Neural cell (in vitro differentiated cells): ENCODE data around the gene RABEPK. TPM values are rescaled to one million over a fixed set of nuclear protein-coding genes. Genes with fewer than 3 reads are reported as not detected.

Experiments
- H2AFZ ChIP-seq: fragments of 200-600, 300-800 bp; sonication (generic), shearing (Covaris generic); 2 replicates; pipeline ENCODE4 v1.6.0; 2014; ENCODE audit warnings: low read depth, mild to moderate bottlenecking, antibody characterized with exemption, low read length, moderate library complexity
- H3F3A ChIP-seq: fragments of 200-600 bp; shearing (Covaris generic); 2 replicates; pipeline ENCODE4 v1.6.1; 2016; ENCODE audit warnings: mild to moderate bottlenecking, moderate library complexity, mixed read lengths, antibody characterized with exemption, low read length; ENCODE audit not compliant: insufficient read depth, poor library complexity, severe bottlenecking
- H3K27ac ChIP-seq: fragments of 200-600, 300-800 bp; sonication (generic), shearing (Covaris generic); 2 replicates; pipeline ENCODE4 v1.5.1; 2014; ENCODE audit warnings: mild to moderate bottlenecking, low read length, moderate library complexity
- H3K27me3 ChIP-seq: fragments of 300-800, 200-600 bp; sonication (generic), shearing (Covaris generic); 2 replicates; pipeline ENCODE4 v1.6.0; 2014; ENCODE audit warnings: mild to moderate bottlenecking, low read depth, low read length, moderate library complexity; ENCODE audit not compliant: insufficient read depth
- H3K36me3 ChIP-seq: fragments of 300-800, 200-600 bp; sonication (generic), shearing (Covaris generic); 2 replicates; pipeline ENCODE4 v1.5.1; 2014; ENCODE audit warnings: mild to moderate bottlenecking, antibody characterized with exemption, low read length, moderate library complexity; ENCODE audit not compliant: insufficient read depth
- H3K4me2 ChIP-seq: fragments of 300-800, 200-600 bp; sonication (generic), shearing (Covaris generic); 2 replicates; pipeline ENCODE4 v1.6.0; 2014; ENCODE audit warnings: mild to moderate bottlenecking, low read length
- H3K4me3 ChIP-seq: fragments of 300-800, 200-600 bp; sonication (generic), shearing (Covaris generic); 2 replicates; pipeline ENCODE4 v1.5.1; 2014; ENCODE audit warnings: mild to moderate bottlenecking, low read length, moderate library complexity
- H3K79me2 ChIP-seq: fragments of 200-600 bp; shearing (Covaris generic); replicated peaks from 2 replicates; pipeline ENCODE4 v1.6.0; 2014; ENCODE audit warnings: mild to moderate bottlenecking, low read length, moderate library complexity; ENCODE audit not compliant: insufficient read depth
- H3K9ac ChIP-seq: fragments of 300-800, 200-600 bp; sonication (generic), shearing (Covaris generic); 2 replicates; pipeline ENCODE4 v1.6.1; 2016; ENCODE audit warnings: mild to moderate bottlenecking, low read length, mixed read lengths
- H3K9me2 ChIP-seq: fragments of 200-600 bp; shearing (Covaris generic); 2 replicates; pipeline ENCODE4 v1.6.1; 2016; ENCODE audit warnings: mild to moderate bottlenecking, low read length, mixed read lengths; ENCODE audit not compliant: insufficient read depth
- H3K9me3 ChIP-seq: fragments of 200-600, 300-800 bp; sonication (generic), shearing (Covaris generic); 2 replicates; pipeline ENCODE4 v1.6.1; 2016; ENCODE audit warnings: mild to moderate bottlenecking, mixed run types, low read length, moderate library complexity, mixed read lengths
- H4K20me1 ChIP-seq: fragments of 200-600 bp; shearing (Covaris generic); 2 replicates; pipeline ENCODE4 v1.6.1; 2016; ENCODE audit warnings: mild to moderate bottlenecking, mixed run types; ENCODE audit not compliant: insufficient read depth
- EP300 ChIP-seq: fragments of 450-650 bp; conservative IDR thresholded peaks from 2 replicates; pipeline ENCODE4 v1.6.1; 2014; ENCODE audit warnings: antibody characterized with exemption, mild to moderate bottlenecking, moderate library complexity; ENCODE audit not compliant: poor library complexity, severe bottlenecking
- EZH2 ChIP-seq: fragments of 200-600, 300-800 bp; shearing (Covaris generic), sonication (generic); IDR thresholded peaks from 2 replicates; pipeline ENCODE4 v1.6.1; 2014; ENCODE audit warnings: antibody characterized with exemption, low read length, borderline replicate concordance, mild to moderate bottlenecking; ENCODE audit not compliant: insufficient read depth, poor library complexity, severe bottlenecking
- MXI1 ChIP-seq: fragments of 450-650 bp; conservative IDR thresholded peaks from 2 replicates; pipeline ENCODE4 v1.6.1; 2014; ENCODE audit warnings: antibody characterized with exemption, mild to moderate bottlenecking; ENCODE audit not compliant: poor library complexity, severe bottlenecking
- POLR2AphosphoS5 ChIP-seq: IDR thresholded peaks from 2 replicates; pipeline ENCODE4 v1.6.1; 2012
- RAD21 ChIP-seq: fragments of 450-650 bp; conservative IDR thresholded peaks from 2 replicates; pipeline ENCODE4 v1.6.1; 2014; ENCODE audit warnings: antibody characterized with exemption, mild to moderate bottlenecking, moderate library complexity
- SMC3 ChIP-seq: fragments of 450-650 bp; conservative IDR thresholded peaks from 2 replicates; pipeline ENCODE4 v1.6.1; 2014; ENCODE audit warnings: antibody characterized with exemption, mild to moderate bottlenecking, moderate library complexity; ENCODE audit not compliant: poor library complexity
- TAF1 ChIP-seq: IDR thresholded peaks from 2 replicates; pipeline ENCODE4 v1.6.1; 2012; ENCODE audit warnings: low read depth
- polyA plus RNA-seq: library from polyadenylated mRNA; depleted of rRNA; stranded (reverse); fragments of >200 nt; gene quantifications from 2 replicates; pipeline ENCODE4 v1.2.3, GENCODE V29; 2014
- TF ChIP-seq, protein P1 (sequence below): fragments of 450-650 bp; IDR thresholded peaks from 2 replicates; pipeline ENCODE4 v1.5.1; 2014; ENCODE audit warnings: antibody characterized with exemption, mild to moderate bottlenecking, moderate library complexity; ENCODE audit not compliant: poor library complexity, severe bottlenecking

Gene RABEPK
- polyA plus RNA-seq, 1 donor from 2014 or later = 58.2 TPM

DNA sequence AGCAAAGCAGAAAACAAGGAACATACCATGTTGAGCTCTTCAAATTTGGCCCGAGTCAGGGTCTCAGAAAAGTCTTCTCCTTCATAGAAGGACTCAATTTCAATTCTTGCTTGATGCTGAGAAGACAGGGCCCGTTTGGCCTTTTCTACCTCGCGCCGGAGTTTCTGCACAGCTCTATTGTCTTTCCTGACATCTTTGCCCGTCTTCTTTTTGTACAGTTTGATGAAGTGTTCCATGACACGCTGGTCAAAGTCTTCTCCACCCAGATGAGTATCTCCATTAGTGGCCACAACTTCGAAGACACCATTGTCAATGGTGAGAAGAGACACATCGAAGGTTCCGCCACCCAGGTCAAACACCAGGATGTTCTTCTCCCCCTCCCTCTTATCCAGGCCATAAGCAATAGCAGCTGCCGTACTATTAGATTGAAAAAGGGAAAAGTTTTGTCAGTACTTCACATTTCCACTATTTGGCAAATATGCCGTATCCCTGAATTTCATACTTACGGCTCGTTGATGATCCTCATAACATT is 38.6 kb downstream of the RABEPK start:
- H3F3A ChIP-seq = no peaks in the 10 kb centered on the region
- no peak overlapping the region for H2AFZ ChIP-seq
- H3K79me2 ChIP-seq = peaks cover 50% of the 10 kb centered on the region
- no peak overlapping the region for H3K9ac ChIP-seq
- peak overlapping the region; percentile 79 for H3K4me2 ChIP-seq
- H3K36me3 ChIP-seq = peaks cover 22% of the 10 kb centered on the region
- H3K27ac ChIP-seq = no peak overlapping the region
- no peak for TF ChIP-seq TAF1
- TF ChIP-seq EP300 = no peak
- no peak for TF ChIP-seq MXI1
- TF ChIP-seq POLR2AphosphoS5 = no peak
- TF ChIP-seq, protein P1, sequence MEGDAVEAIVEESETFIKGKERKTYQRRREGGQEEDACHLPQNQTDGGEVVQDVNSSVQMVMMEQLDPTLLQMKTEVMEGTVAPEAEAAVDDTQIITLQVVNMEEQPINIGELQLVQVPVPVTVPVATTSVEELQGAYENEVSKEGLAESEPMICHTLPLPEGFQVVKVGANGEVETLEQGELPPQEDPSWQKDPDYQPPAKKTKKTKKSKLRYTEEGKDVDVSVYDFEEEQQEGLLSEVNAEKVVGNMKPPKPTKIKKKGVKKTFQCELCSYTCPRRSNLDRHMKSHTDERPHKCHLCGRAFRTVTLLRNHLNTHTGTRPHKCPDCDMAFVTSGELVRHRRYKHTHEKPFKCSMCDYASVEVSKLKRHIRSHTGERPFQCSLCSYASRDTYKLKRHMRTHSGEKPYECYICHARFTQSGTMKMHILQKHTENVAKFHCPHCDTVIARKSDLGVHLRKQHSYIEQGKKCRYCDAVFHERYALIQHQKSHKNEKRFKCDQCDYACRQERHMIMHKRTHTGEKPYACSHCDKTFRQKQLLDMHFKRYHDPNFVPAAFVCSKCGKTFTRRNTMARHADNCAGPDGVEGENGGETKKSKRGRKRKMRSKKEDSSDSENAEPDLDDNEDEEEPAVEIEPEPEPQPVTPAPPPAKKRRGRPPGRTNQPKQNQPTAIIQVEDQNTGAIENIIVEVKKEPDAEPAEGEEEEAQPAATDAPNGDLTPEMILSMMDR = no peak
- no peak for TF ChIP-seq EZH2
- no peak for TF ChIP-seq SMC3
- no peak for TF ChIP-seq RAD21
- H3K4me3 ChIP-seq = peak overlapping the region; percentile 90
- no peaks in the 10 kb centered on the region for H3K9me2 ChIP-seq
- no peaks in the 10 kb centered on the region for H4K20me1 ChIP-seq
- H3K9me3 ChIP-seq = no peaks in the 10 kb centered on the region
- no peaks in the 10 kb centered on the region for H3K27me3 ChIP-seq

DNA sequence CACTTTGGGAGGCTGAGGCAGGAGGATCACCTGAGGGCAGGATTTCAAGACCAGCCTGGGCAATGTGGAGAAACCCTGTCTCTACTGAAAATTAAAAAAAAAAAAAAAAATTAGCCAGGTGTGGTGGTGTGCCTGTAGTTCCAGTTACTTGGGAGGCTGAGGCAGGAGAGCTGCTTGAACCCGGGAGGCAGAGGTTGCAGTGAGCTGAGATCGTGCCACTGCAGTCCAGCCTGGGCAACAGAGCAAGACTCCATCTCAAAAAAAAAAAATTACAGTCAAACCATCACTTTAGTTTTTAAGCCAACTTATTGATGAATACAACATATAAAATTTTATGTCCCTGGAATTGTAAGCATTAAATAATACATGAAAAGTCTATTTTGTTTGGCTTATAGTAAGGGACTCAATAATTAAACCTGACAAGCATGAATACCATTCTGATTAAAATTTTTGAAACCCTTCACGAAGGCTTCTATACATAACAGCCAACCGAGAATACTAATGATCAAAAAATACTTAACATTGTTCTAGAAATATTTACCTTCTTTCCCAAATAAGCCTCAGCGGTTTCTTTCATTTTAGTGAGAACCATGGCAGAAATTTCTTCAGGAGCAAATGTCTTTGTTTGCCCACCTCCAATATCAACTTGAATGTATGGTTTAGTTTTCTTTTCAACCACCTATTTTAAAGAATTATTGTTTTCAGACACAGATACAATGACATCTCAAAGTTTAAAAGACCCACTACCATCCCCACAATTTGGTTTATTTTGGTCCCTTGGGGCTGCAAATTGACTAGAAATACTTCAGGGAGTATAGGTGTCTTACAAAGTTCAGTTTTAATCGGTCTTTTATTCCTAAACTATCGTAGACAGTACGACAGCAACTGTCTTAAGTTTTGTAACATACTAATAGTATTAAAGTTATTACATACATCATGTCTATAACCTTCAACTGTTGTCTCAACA is 39.6 kb downstream of the RABEPK start:
- Histone ChIP-seq H2AFZ (no peak overlapping the region), H3K9me2 (no peaks in the 10 kb centered on the region), H3K9ac (peak overlapping the region; percentile 93), H4K20me1 (no peaks in the 10 kb centered on the region), H3F3A (no peaks in the 10 kb centered on the region), H3K27ac (peak overlapping the region; percentile 90), H3K36me3 (peaks cover 22% of the 10 kb centered on the region), H3K27me3 (no peaks in the 10 kb centered on the region), H3K9me3 (no peaks in the 10 kb centered on the region), H3K4me2 (peak overlapping the region; percentile 79), H3K79me2 (peaks cover 50% of the 10 kb centered on the region), H3K4me3 (peak overlapping the region; percentile 90)
- TF ChIP-seq RAD21 = no peak

DNA sequence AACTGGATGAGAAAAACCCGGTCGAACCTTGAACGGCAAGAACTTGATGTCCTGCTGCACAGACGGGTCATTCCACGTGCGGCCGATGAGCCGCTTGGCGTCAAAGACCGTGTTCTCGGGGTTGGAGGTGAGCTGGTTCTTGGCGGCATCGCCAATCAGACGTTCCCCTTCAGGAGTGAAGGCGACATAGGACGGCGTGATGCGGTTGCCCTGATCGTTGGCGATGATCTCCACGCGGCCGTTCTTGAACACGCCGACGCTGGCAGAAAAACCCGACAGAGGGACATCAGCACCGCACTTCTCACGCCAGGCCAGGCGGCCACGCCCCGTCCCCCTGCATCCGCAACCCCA is 40.3 kb downstream of the RABEPK start:
- H3K4me3 ChIP-seq = peak overlapping the region; percentile 90
- H3K79me2 ChIP-seq = peaks cover 47% of the 10 kb centered on the region
- no peaks in the 10 kb centered on the region for H3F3A ChIP-seq
- peak overlapping the region; percentile 79 for H3K4me2 ChIP-seq
- H4K20me1 ChIP-seq = no peaks in the 10 kb centered on the region
- H3K27me3 ChIP-seq = no peaks in the 10 kb centered on the region
- peak overlapping the region; percentile 22 for H2AFZ ChIP-seq
- peak overlapping the region; percentile 90 for H3K27ac ChIP-seq
- no peaks in the 10 kb centered on the region for H3K9me3 ChIP-seq
- no peaks in the 10 kb centered on the region for H3K9me2 ChIP-seq
- peaks cover 21% of the 10 kb centered on the region for H3K36me3 ChIP-seq
- H3K9ac ChIP-seq = peak overlapping the region; percentile 93
- TF ChIP-seq MXI1 (peak; percentile 85), EP300 (no peak), RAD21 (no peak)
